ENCODE data around the gene EFL1. TPM values are rescaled to one million over a fixed set of nuclear protein-coding genes. Genes with fewer than 3 reads are reported as not detected.
"Not testable (repeated sequence)": the region's sequence is repeated elsewhere in the genome, so short reads cannot be mapped to it uniquely, and the experiment has no call there.

EFL1 gene
- polyA plus RNA-seq, 3 donors from 2014 or later = 9.4 to 22.5 (median 15.3) TPM

GRCh38 chr15:82298032-82298431, 35.5 kb upstream of the EFL1 start:
- Mint-ChIP-seq H3K36me3 (no peaks in the 10 kb centered on the region), H3K4me1 (peaks cover 15% of the 10 kb centered on the region in 2 donors), H3K9me3 (no peaks in the 10 kb centered on the region), H3K4me3 (peak overlapping the region in 4 of 5 donors; percentile 28 to 69 (median 53)), H3K27me3 (ENCODE audit: low read depth in 3 of 3) (peaks cover 0 to 6% (median 0%) of the 10 kb centered on the region in 3 donors), H3K27ac (peak overlapping the region in 5 of 6 donors; percentile 16 to 84 (median 79))
- DNase-seq = no peak

- no peaks in the 10 kb centered on the region for H3K9me3 Mint-ChIP-seq
- no peak for DNase-seq
- peaks cover 0 to 6% (median 0%) of the 10 kb centered on the region in 3 donors for H3K27me3 Mint-ChIP-seq (ENCODE audit: low read depth in 3 of 3)
- peaks cover 15% of the 10 kb centered on the region in 2 donors for H3K4me1 Mint-ChIP-seq
- no peaks in the 10 kb centered on the region for H3K36me3 Mint-ChIP-seq
- H3K4me3 Mint-ChIP-seq = peak overlapping the region; percentile 8 to 49 (median 39)
- H3K27ac Mint-ChIP-seq = peak overlapping the region; percentile 24 to 84 (median 73)
These were observed 35.0 kb upstream of the EFL1 start for GRCh38 chr15:82297546-82297945.

- H3K4me3 Mint-ChIP-seq = no peak overlapping the region
- DNase-seq = no peak
- no peaks in the 10 kb centered on the region for H3K36me3 Mint-ChIP-seq
- peaks cover 15% of the 10 kb centered on the region in 2 donors for H3K4me1 Mint-ChIP-seq
- H3K9me3 Mint-ChIP-seq = no peaks in the 10 kb centered on the region
- no peak overlapping the region for H3K27ac Mint-ChIP-seq
- H3K27me3 Mint-ChIP-seq (ENCODE audit: low read depth in 3 of 3) = peaks cover 0 to 6% (median 0%) of the 10 kb centered on the region in 3 donors
These were observed 31.6 kb upstream of the EFL1 start for GRCh38 chr15:82294061-82294690.

- no peak for DNase-seq
- Mint-ChIP-seq H3K36me3 (no peaks in the 10 kb centered on the region), H3K4me1 (peaks cover under 1 to 3% of the 10 kb centered on the region in 2 donors), H3K4me3 (no peak overlapping the region), H3K9me3 (peaks cover 0 to 2% (median 0%) of the 10 kb centered on the region in 6 donors), H3K27ac (no peak overlapping the region), H3K27me3 (ENCODE audit: low read depth in 3 of 3) (peaks cover 0 to 5% (median 2%) of the 10 kb centered on the region in 3 donors)
These were observed 29.7 kb upstream of the EFL1 start for GRCh38 chr15:82292271-82292670.

GRCh38 chr15:82288202-82288601, 25.7 kb upstream of the EFL1 start:
- H3K9me3 Mint-ChIP-seq; DNase-seq; H3K27me3 Mint-ChIP-seq (ENCODE audit: low read depth in 3 of 3); H3K4me1 Mint-ChIP-seq; H3K4me3 Mint-ChIP-seq; H3K27ac Mint-ChIP-seq; H3K36me3 Mint-ChIP-seq: not testable (repeated sequence)

- H3K27me3 Mint-ChIP-seq (ENCODE audit: low read depth in 3 of 3); H3K36me3 Mint-ChIP-seq; H3K9me3 Mint-ChIP-seq; H3K27ac Mint-ChIP-seq; H3K4me1 Mint-ChIP-seq; H3K4me3 Mint-ChIP-seq; DNase-seq: not testable (repeated sequence)
These were observed 23.9 kb upstream of the EFL1 start for GRCh38 chr15:82286475-82286874.

- H3K36me3 Mint-ChIP-seq; DNase-seq; H3K27ac Mint-ChIP-seq; H3K4me3 Mint-ChIP-seq; H3K27me3 Mint-ChIP-seq (ENCODE audit: low read depth in 3 of 3); H3K9me3 Mint-ChIP-seq; H3K4me1 Mint-ChIP-seq: not testable (repeated sequence)
These were observed 21.8 kb upstream of the EFL1 start for GRCh38 chr15:82284381-82284780.

GRCh38 chr15:82282386-82282785, 19.9 kb upstream of the EFL1 start:
- DNase-seq; H3K27ac Mint-ChIP-seq; H3K9me3 Mint-ChIP-seq; H3K4me3 Mint-ChIP-seq; H3K27me3 Mint-ChIP-seq (ENCODE audit: low read depth in 3 of 3); H3K36me3 Mint-ChIP-seq; H3K4me1 Mint-ChIP-seq: not testable (repeated sequence)

GRCh38 chr15:82281276-82281675, 18.7 kb upstream of the EFL1 start:
- H3K27me3 Mint-ChIP-seq (ENCODE audit: low read depth in 3 of 3); H3K4me1 Mint-ChIP-seq; H3K27ac Mint-ChIP-seq; H3K36me3 Mint-ChIP-seq; H3K4me3 Mint-ChIP-seq; H3K9me3 Mint-ChIP-seq; DNase-seq: not testable (repeated sequence)

- H3K9me3 Mint-ChIP-seq = peaks cover 0 to 8% (median 2%) of the 10 kb centered on the region in 6 donors
- H3K27ac Mint-ChIP-seq = no peak overlapping the region
- peaks cover 0 to 15% (median 4%) of the 10 kb centered on the region in 3 donors for H3K36me3 Mint-ChIP-seq
- no peak for DNase-seq
- no peak overlapping the region for H3K4me3 Mint-ChIP-seq
- peaks cover 0 to 8% (median 2%) of the 10 kb centered on the region in 3 donors for H3K27me3 Mint-ChIP-seq (ENCODE audit: low read depth in 3 of 3)
- no peaks in the 10 kb centered on the region for H3K4me1 Mint-ChIP-seq
These were observed 12.9 kb upstream of the EFL1 start for GRCh38 chr15:82275410-82275809.

- Mint-ChIP-seq H3K36me3 (peaks cover 0 to 15% (median 4%) of the 10 kb centered on the region in 3 donors), H3K27me3 (ENCODE audit: low read depth in 3 of 3) (peaks cover 0 to 8% (median 2%) of the 10 kb centered on the region in 3 donors), H3K27ac (no peak overlapping the region), H3K4me3 (no peak overlapping the region), H3K4me1 (no peaks in the 10 kb centered on the region), H3K9me3 (peaks cover 0 to 8% (median 2%) of the 10 kb centered on the region in 6 donors)
- DNase-seq = no peak
These were observed 9.6 kb upstream of the EFL1 start for GRCh38 chr15:82272154-82272553.

- H3K36me3 Mint-ChIP-seq; H3K9me3 Mint-ChIP-seq; H3K4me3 Mint-ChIP-seq; DNase-seq; H3K27ac Mint-ChIP-seq; H3K4me1 Mint-ChIP-seq; H3K27me3 Mint-ChIP-seq (ENCODE audit: low read depth in 3 of 3): not testable (repeated sequence)
These were observed 5.9 kb upstream of the EFL1 start for GRCh38 chr15:82268454-82268853.

- not testable (repeated sequence) for H3K27me3 Mint-ChIP-seq (ENCODE audit: low read depth in 3 of 3); H3K4me3 Mint-ChIP-seq
These were observed 4.6 kb upstream of the EFL1 start for GRCh38 chr15:82267137-82267536.

GRCh38 chr15:82263350-82263749, 816 bp upstream of the EFL1 start:
- no peak for DNase-seq

More at GRCh38 chr15:82267137-82267536, 4.6 kb upstream of the EFL1 start:
- H3K9me3 Mint-ChIP-seq, DNase-seq, H3K36me3 Mint-ChIP-seq, H3K27ac Mint-ChIP-seq: not testable (repeated sequence)
- H3K4me1 Mint-ChIP-seq = peaks cover 10 to 13% of the 10 kb centered on the region in 2 donors

More at GRCh38 chr15:82263350-82263749, 816 bp upstream of the EFL1 start:
- Mint-ChIP-seq H3K9me3 (no peaks in the 10 kb centered on the region), H3K4me3 (peak overlapping the region; percentile 91 to 97 (median 95)), H3K27me3 (ENCODE audit: low read depth in 3 of 3) (peaks cover 0 to 2% (median 0%) of the 10 kb centered on the region in 3 donors), H3K36me3 (peaks cover 4 to 9% (median 4%) of the 10 kb centered on the region in 3 donors), H3K4me1 (peaks cover 24 to 32% of the 10 kb centered on the region in 2 donors), H3K27ac (peak overlapping the region; percentile 85 to 94 (median 92))
